ENCODE data around the gene CMTM1. TPM values are rescaled to one million over a fixed set of nuclear protein-coding genes. Genes with fewer than 3 reads are reported as not detected.
A peak's percentile ranks its signal among the peaks of the same experiment; 100 is the strongest.

The CMTM1 gene
- total RNA-seq (2021): 2.1 and 2.6 TPM in 2 replicates
- long read RNA-seq: 0 reads

- H3K36me3 Mint-ChIP-seq (ENCODE audit: insufficient read depth in 1 of 3, low read depth in 3 of 3): peaks cover 3 to 16% (median 16%) of the 10 kb centered on the region in 3 experiments; a peak in 5 of 7 replicates
- Histone ChIP-seq H3K79me2 (ENCODE audit: insufficient read depth, low read length) (no peaks in the 10 kb centered on the region), H3K4me2 (ENCODE audit: insufficient read depth, insufficient read length, low read length) (no peak within 1 kb of the TSS)
Measured at GRCh38 chr16:66566051-66566901, at the start of gene CMTM1. CMTM1 (plus strand) TSS chr16:66566439; CDS start chr16:66566514, 75 bp downstream.

More at GRCh38 chr16:66566051-66566901, at the start of gene CMTM1:
- Histone ChIP-seq H3K9me3 (ENCODE audit: control insufficient read depth, low read depth, low read length) (no peaks in the 10 kb centered on the region), H3K18ac (ENCODE audit: insufficient read length, low read depth, low read length) (no peak within 1 kb of the TSS), H3K9ac (ENCODE audit: extremely low read depth, insufficient read length, low read length) (no peak within 1 kb of the TSS), H3K14ac (ENCODE audit: insufficient read depth, low read length) (no peak within 1 kb of the TSS; the same call in 1 of the 2 replicates), H2BK15ac (ENCODE audit: low read depth, low read length) (no peak within 1 kb of the TSS), H3K4me1 (ENCODE audit: insufficient read depth, low read length) (no peaks in the 10 kb centered on the region), H3K27me3 (ENCODE audit: insufficient read depth, low read length) (no peaks in the 10 kb centered on the region), H4K5ac (ENCODE audit: insufficient read length, low read depth, low read length) (no peak within 1 kb of the TSS), H2AFZ (ENCODE audit: low read length) (no peak within 1 kb of the TSS), H3K27ac (ENCODE audit: insufficient read length, low read depth, low read length) (no peak within 1 kb of the TSS), H3K79me1 (ENCODE audit: insufficient read depth, low read depth, low read length, poor library complexity, severe bottlenecking) (no peaks in the 10 kb centered on the region), H4K20me1 (ENCODE audit: control insufficient read depth, insufficient read depth, insufficient read length) (no peaks in the 10 kb centered on the region), H3K56ac (ENCODE audit: insufficient read length, low read depth, low read length) (no peak within 1 kb of the TSS), H3K4ac (ENCODE audit: low read depth, low read length) (no peak within 1 kb of the TSS), H4K91ac (ENCODE audit: insufficient read length, low read depth, low read length) (no peak within 1 kb of the TSS), H2BK120ac (ENCODE audit: low read depth, low read length, poor library complexity, severe bottlenecking) (no peak within 1 kb of the TSS), H4K8ac (replicated peaks; ENCODE audit: insufficient read length, low read depth, low read length) (no peak within 1 kb of the TSS), H3K23me2 (ENCODE audit: insufficient read length, low read depth, low read length, poor library complexity, severe bottlenecking) (no peaks in the 10 kb centered on the region), H3T11ph (ENCODE audit: low read length) (no peak within 1 kb of the TSS), H3K23ac (ENCODE audit: insufficient read length, low read depth, low read length) (no peak within 1 kb of the TSS), H2BK12ac (ENCODE audit: insufficient read length, low read depth, low read length) (no peak within 1 kb of the TSS), H2BK20ac (ENCODE audit: low read depth, low read length, poor library complexity, severe bottlenecking) (no peak within 1 kb of the TSS), H2BK5ac (ENCODE audit: insufficient read length, low read length) (no peak within 1 kb of the TSS), H2AK5ac (ENCODE audit: insufficient read length, low read length) (no peak within 1 kb of the TSS)
- no CpG with 5 or more reads among the region's 54 CpGs for WGBS (ENCODE audit: extremely low coverage, insufficient read length, low lambda C conversion rate)
- Mint-ChIP-seq H3K27me3 (ENCODE audit: low read depth) (no peaks in the 10 kb centered on the region; the same call in 1 of the 2 replicates), H3K9me3 (no peaks in the 10 kb centered on the region), H3K27ac (no peak within 1 kb of the TSS), H3K4me1 (no peaks in the 10 kb centered on the region), H3K4me3 (no peak within 1 kb of the TSS)
- peak; percentile 43 for DNase-seq
- no peak for TF ChIP-seq CTCF (conservative IDR thresholded peaks at IDR 0.05)

Data from H9 (cell line).